ENCODE measurements around the gene RABAC1. TPM values are rescaled to one million over a fixed set of nuclear protein-coding genes. Genes with fewer than 3 reads are reported as not detected.

The RABAC1 gene
- total RNA-seq, 1 donor from 2014 or later = 132 TPM

GRCh38 chr19:41932259-41932719 lies 26.8 kb downstream of the RABAC1 start:
- no peak for ATAC-seq
- intact Hi-C loops (cut with DNase I) = loop anchor here (10.0 kb wide), 1 partner anchor 47 kb away; the partner anchor contains the start of gene ARHGEF1

DNA sequence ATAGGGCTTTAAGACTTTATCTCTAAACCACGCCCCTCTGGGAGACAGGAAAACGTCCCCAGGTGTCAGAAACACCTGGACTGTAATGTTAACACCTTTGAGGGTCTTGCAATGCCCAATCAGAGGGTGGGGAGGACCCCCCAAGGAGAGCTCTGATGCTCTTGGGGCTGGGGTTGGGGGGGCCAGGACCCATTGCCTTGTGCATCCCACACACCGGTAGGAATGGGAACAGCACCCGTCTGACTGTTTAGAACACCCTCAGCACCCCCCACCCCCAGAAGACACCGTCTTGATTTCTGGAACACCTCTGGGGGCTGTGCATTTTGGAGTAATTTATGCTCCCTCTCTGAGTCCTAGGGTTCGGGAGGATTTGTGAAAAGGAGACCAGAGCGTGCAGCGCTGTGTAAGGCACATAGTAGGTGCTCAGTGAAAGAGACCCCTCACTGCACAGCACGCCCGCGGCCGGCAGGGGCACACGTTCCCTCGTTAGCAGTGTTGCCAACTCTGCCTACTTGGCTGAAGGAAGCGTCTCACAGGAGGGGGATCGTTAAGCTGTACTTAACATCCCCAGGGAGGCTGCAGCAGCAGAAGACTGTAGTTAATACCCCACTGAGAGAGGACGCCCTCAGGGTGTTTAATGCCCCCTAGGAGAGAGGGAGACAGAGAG lies 28.1 kb downstream of the RABAC1 start:
- ATAC-seq (no peak), DNase-seq (no peak)
- H3K36me3 ChIP-seq = no peaks in the 10 kb centered on the region
- H3K4me3 ChIP-seq = no peak overlapping the region
- no peak overlapping the region for H3K27ac ChIP-seq
- no peaks in the 10 kb centered on the region for H3K9me3 ChIP-seq
- intact Hi-C loops (cut with DNase I) = loop anchor here (10.0 kb wide), 1 partner anchor 46 kb away; the partner anchor contains the start of gene ARHGEF1
- TF ChIP-seq CTCF (IDR thresholded peaks at IDR 0.05) = peak; percentile 28
- H3K27me3 ChIP-seq (ENCODE audit: low read depth) = peaks cover 74% of the 10 kb centered on the region
- peaks cover 16% of the 10 kb centered on the region for H3K4me1 ChIP-seq

More at GRCh38 chr19:41932259-41932719, 26.8 kb downstream of the RABAC1 start:
- TF ChIP-seq CTCF (IDR thresholded peaks at IDR 0.05) = no peak
- Histone ChIP-seq H3K4me3 (no peak overlapping the region), H3K27ac (no peak overlapping the region), H3K27me3 (ENCODE audit: low read depth) (peaks cover 65% of the 10 kb centered on the region), H3K4me1 (peaks cover 16% of the 10 kb centered on the region), H3K9me3 (no peaks in the 10 kb centered on the region), H3K36me3 (no peaks in the 10 kb centered on the region)
- DNase-seq = no peak

DNA sequence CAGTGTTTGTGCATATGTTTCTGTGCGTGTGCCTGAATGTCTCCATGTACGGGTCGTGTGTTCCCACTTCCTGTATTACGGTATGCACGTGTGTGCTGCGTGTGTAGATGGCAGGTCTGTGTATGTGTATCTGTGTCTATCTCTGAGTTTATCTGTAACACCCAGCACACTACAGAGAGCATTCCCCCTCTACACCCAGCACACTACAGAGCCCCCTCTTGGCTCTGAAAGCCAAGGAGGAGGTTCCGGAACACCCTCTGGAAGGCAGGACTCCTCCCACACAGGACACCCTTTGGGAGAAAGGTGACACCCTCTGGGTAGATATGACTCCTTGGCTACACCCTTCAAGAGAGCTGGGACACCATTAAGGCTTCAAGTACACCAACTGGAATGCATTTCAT lies 28.8 kb downstream of the RABAC1 start:
- TF ChIP-seq CTCF (IDR thresholded peaks at IDR 0.05) = no peak
- Histone ChIP-seq H3K36me3 (no peaks in the 10 kb centered on the region), H3K4me3 (no peak overlapping the region), H3K27me3 (ENCODE audit: low read depth) (peaks cover 74% of the 10 kb centered on the region), H3K4me1 (peaks cover 16% of the 10 kb centered on the region), H3K27ac (no peak overlapping the region), H3K9me3 (no peaks in the 10 kb centered on the region)
- intact Hi-C loops (cut with DNase I) = loop anchor here (10.0 kb wide), 1 partner anchor 46 kb away; the partner anchor contains the start of gene ARHGEF1
- no peak for DNase-seq
- no peak for ATAC-seq

DNA sequence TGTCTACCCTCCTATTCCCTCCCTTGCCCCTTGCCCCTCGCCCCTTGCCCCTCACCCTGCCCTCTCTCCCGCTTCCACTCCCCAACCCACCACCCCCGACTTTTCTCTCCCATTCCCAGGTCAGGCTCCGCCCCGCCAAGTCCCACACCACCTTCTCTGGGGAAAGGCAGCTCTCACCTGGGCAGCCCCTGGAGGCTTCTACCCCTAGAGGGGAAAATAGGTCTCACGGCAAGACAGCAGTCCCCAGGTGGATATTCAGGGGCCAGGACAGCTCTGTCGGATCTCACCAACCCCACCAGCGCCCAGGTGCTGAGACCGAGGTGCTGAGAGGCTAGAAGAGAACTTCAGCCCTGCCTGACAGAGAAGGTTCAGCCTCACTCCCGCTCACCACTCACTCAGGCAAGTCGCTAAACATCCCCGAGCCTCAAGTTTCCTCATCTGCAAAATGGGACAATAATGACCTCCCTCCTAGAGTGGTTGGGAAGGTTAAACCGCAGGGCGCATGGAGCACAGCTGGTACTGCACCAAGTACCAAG lies 29.5 kb downstream of the RABAC1 start:
- peaks cover 77% of the 10 kb centered on the region for H3K27me3 ChIP-seq (ENCODE audit: low read depth)
- H3K9me3 ChIP-seq = no peaks in the 10 kb centered on the region
- H3K27ac ChIP-seq = no peak overlapping the region
- no peak for ATAC-seq
- peaks cover 16% of the 10 kb centered on the region for H3K4me1 ChIP-seq
- DNase-seq = no peak
- TF ChIP-seq CTCF (IDR thresholded peaks at IDR 0.05) = no peak
- H3K36me3 ChIP-seq = no peaks in the 10 kb centered on the region
- H3K4me3 ChIP-seq = no peak overlapping the region
- intact Hi-C loops (cut with DNase I) = loop anchor here (10.0 kb wide), 1 partner anchor 45 kb away; the partner anchor contains the start of gene ARHGEF1

GRCh38 chr19:41928754-41929535 lies 30.2 kb downstream of the RABAC1 start:
- peaks cover 16% of the 10 kb centered on the region for H3K4me1 ChIP-seq
- ATAC-seq (peak; percentile 30 to 47), DNase-seq (no peak)
- H3K36me3 ChIP-seq = no peaks in the 10 kb centered on the region
- no peaks in the 10 kb centered on the region for H3K9me3 ChIP-seq
- H3K4me3 ChIP-seq = peak overlapping the region; percentile 54
- no peak overlapping the region for H3K27ac ChIP-seq
- no peak for TF ChIP-seq CTCF (IDR thresholded peaks at IDR 0.05)
- intact Hi-C loops (cut with DNase I) = no loop called here
- H3K27me3 ChIP-seq (ENCODE audit: low read depth) = peaks cover 84% of the 10 kb centered on the region

Data from lower lobe of right lung (tissue), 2 donors.